ENCODE results near the gene RBMS2. TPM values are rescaled to one million over a fixed set of nuclear protein-coding genes. Genes with fewer than 3 reads are reported as not detected.
"Not testable (repeated sequence)": the region's sequence is repeated elsewhere in the genome, so short reads cannot be mapped to it uniquely, and the experiment has no call there.

The RBMS2 gene
- total RNA-seq, 8 experiments from 2014 or later, result 2.6 to 12.9 (median 6.0) TPM

DNA sequence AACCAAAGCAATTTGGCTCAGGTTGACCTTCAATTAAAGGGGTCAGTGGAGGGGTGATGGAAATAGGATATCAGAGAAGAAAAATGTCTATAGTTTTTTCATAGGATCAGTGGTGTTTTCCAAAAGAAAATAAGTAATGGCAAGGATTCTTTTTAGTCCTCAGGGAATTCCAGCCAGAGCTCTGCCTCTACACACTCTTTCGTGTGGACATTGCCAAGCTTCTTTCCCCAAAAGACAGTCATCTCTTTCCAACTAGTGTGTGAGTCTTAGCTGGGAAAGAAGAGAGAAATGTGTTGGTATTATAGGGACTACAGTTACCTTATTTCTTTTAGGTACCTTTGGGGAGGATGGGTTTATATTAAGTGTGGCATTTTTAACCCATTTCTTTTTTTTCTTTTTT is 46.5 kb downstream of the RBMS2 start:
- in situ Hi-C loops (cut with MboI; ENCODE audit: low pct_unique_long_range_greater_than_20kb in 2 of 9, low sequenced_read_pairs in 9 of 9, unreplicated experiment in 9 of 9), result no loop called here
- WGBS, 10 experiments, result 43 to 100% (median 94%) methylated on average over 1 of the region's 1 CpG; no CpG with 5 or more reads in 4 of the 10 experiments
- Histone ChIP-seq H3K4me3 (no peak overlapping the region), H3K27ac (no peak overlapping the region), H3K4me1 (replicated peaks in 1 of 2) (no peaks in the 10 kb centered on the region)
- ATAC-seq (replicated peaks in 6 of 8), result no peak

GRCh38 chr12:56571121-56571520 is 49.5 kb downstream of the RBMS2 start:
- peak in 1 of 8 experiments; percentile 21 for ATAC-seq (replicated peaks in 6 of 8)
- in situ Hi-C loops (cut with MboI; ENCODE audit: low pct_unique_long_range_greater_than_20kb in 2 of 9, low sequenced_read_pairs in 9 of 9, unreplicated experiment in 9 of 9), result loop anchor here in 1 of 9 experiments (10.0 kb wide), 1 partner anchor 56 kb away; no protein-coding TSS in a partner anchor
- WGBS, 10 experiments, result 10 to 60% (median 46%) methylated on average over 2 to 3 of the region's 4 CpGs; no CpG with 5 or more reads in 7 of the 10 experiments
- Histone ChIP-seq H3K27ac (no peak overlapping the region), H3K4me3 (no peak overlapping the region), H3K4me1 (replicated peaks in 1 of 2) (no peaks in the 10 kb centered on the region)

GRCh38 chr12:56572288-56572687 is 50.7 kb downstream of the RBMS2 start:
- no peaks in the 10 kb centered on the region for H3K4me1 ChIP-seq (replicated peaks in 1 of 2)
- no peak overlapping the region for H3K27ac ChIP-seq
- no peak for ATAC-seq (replicated peaks in 6 of 8)
- WGBS, 10 experiments, result 40 to 100% (median 100%) methylated on average over 1 of the region's 1 CpG; no CpG with 5 or more reads in 5 of the 10 experiments
- in situ Hi-C loops (cut with MboI; ENCODE audit: low pct_unique_long_range_greater_than_20kb in 2 of 9, low sequenced_read_pairs in 9 of 9, unreplicated experiment in 9 of 9), result loop anchor here in 1 of 9 experiments (10.0 kb wide), 1 partner anchor 57 kb away; no protein-coding TSS in a partner anchor
- H3K4me3 ChIP-seq, result no peak overlapping the region

GRCh38 chr12:56574210-56574609 is 52.6 kb downstream of the RBMS2 start:
- ATAC-seq (replicated peaks in 6 of 8), result no peak
- in situ Hi-C loops (cut with MboI; ENCODE audit: low pct_unique_long_range_greater_than_20kb in 2 of 9, low sequenced_read_pairs in 9 of 9, unreplicated experiment in 9 of 9), result loop anchor here in 1 of 9 experiments (10.0 kb wide), 1 partner anchor 59 kb away; no protein-coding TSS in a partner anchor
- WGBS, 10 experiments, result 6 to 86% (median 69%) methylated on average over 1 to 2 of the region's 2 CpGs; no CpG with 5 or more reads in 3 of the 10 experiments

DNA sequence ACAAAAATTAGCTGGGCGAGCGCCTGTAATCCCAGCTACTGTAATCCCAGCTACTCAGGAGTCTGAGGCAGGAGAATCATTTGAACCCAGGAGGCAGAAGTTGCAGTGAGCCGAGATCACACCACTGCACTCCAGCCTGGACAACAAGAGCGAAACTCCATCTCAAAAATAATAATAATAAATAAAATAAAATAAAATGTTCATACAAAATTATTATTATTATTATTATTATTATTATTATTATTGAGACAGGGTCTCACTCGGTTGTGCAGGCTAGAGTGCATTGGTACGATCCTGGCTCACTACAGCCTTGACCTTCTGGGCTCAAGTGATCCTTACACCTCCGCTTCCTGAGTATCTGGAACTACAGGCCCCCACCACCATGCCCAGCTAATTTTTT is 55.6 kb downstream of the RBMS2 start:
- WGBS, 10 experiments, result 60 to 100% (median 100%) methylated on average over 1 to 7 of the region's 7 CpGs
- in situ Hi-C loops (cut with MboI; ENCODE audit: low pct_unique_long_range_greater_than_20kb in 2 of 9, low sequenced_read_pairs in 9 of 9, unreplicated experiment in 9 of 9), result loop anchor here in 1 of 9 experiments (10.0 kb wide), 1 partner anchor 62 kb away; no protein-coding TSS in a partner anchor
- ATAC-seq (replicated peaks in 6 of 8); H3K4me1 ChIP-seq (replicated peaks in 1 of 2); H3K4me3 ChIP-seq; H3K27ac ChIP-seq: not testable (repeated sequence)

More at GRCh38 chr12:56574210-56574609, 52.6 kb downstream of the RBMS2 start:
- no peak overlapping the region for H3K27ac ChIP-seq
- H3K4me1 ChIP-seq (replicated peaks in 1 of 2), result no peaks in the 10 kb centered on the region
- H3K4me3 ChIP-seq, result no peak overlapping the region

GRCh38 chr12:56578983-56579546 is 57.4 kb downstream of the RBMS2 start:
- Histone ChIP-seq H3K4me3 (no peak overlapping the region), H3K27ac (no peak overlapping the region), H3K4me1 (replicated peaks in 1 of 2) (no peaks in the 10 kb centered on the region)
- in situ Hi-C loops (cut with MboI; ENCODE audit: low pct_unique_long_range_greater_than_20kb in 2 of 9, low sequenced_read_pairs in 9 of 9, unreplicated experiment in 9 of 9), result loop anchor here in 1 of 9 experiments (10.0 kb wide), 1 partner anchor 64 kb away; no protein-coding TSS in a partner anchor
- ATAC-seq (replicated peaks in 6 of 8), result no peak
- WGBS, 10 experiments, result 76 to 98% (median 90%) methylated on average over 1 to 9 of the region's 10 CpGs

DNA sequence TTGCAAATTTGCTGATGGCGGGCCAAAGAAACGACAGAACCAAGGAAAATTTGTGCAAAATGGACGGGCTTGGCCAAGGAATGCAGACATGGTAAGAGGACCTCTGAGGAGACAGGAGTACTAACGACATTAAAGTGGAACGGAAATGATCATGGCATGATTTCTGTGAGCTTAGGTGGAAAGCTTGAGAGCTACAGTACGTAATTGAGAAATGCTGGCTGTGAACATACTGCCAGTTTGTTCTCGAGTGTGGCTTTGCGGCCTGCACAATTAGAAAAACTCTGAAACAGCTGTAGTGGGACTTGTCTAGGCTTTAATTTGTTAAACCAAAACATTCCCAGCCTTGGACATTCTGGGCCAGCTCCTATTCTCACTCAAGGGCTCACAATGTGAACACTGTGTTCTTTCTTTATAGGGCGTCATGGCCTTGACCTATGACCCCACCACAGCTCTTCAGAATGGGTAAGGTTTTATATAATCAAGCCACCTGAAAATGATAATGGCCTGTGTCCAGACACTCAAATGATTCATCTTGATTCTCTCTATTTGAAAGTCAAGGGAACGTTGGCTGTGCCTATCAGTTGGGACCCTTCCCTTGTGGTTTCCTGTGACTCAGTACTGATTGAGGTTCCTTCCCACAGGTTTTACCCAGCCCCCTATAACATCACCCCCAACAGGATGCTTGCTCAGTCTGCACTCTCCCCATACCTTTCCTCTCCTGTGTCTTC is 60.0 kb downstream of the RBMS2 start:
- no peak overlapping the region for H3K27ac ChIP-seq

DNA sequence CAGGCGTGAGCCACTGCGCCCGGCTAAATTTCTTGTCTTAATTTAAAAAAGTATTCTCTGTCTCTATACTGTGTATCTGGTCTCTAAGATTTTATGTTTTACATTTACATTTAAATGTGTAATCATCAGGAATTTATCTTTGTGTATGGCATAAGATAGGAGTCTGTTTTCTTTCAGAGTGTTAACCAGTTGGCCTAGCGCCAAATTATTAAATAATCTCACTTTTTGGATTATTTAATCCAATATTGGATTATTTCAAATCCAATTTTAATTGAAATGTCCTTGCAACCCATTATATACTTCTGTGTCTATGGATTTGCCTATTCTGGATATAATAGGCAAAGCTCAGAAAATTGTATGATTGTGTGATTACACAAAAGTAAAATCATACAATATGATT is 63.5 kb downstream of the RBMS2 start:
- in situ Hi-C loops (cut with MboI; ENCODE audit: low pct_unique_long_range_greater_than_20kb in 2 of 9, low sequenced_read_pairs in 9 of 9, unreplicated experiment in 9 of 9), result no loop called here
- ATAC-seq (replicated peaks in 6 of 8), result no peak
- WGBS, 10 experiments, result 14 to 100% (median 91%) methylated on average over 1 to 4 of the region's 4 CpGs; no CpG with 5 or more reads in 2 of the 10 experiments
- no peak overlapping the region for H3K4me3 ChIP-seq
- H3K27ac ChIP-seq, result no peak overlapping the region
- no peaks in the 10 kb centered on the region for H3K4me1 ChIP-seq (replicated peaks in 1 of 2)

More for the DNA sequence above, 60.0 kb downstream of the RBMS2 start:
- in situ Hi-C loops (cut with MboI; ENCODE audit: low pct_unique_long_range_greater_than_20kb in 2 of 9, low sequenced_read_pairs in 9 of 9, unreplicated experiment in 9 of 9), result no loop called here
- ATAC-seq (replicated peaks in 6 of 8), result no peak
- Histone ChIP-seq H3K4me3 (no peak overlapping the region), H3K4me1 (replicated peaks in 1 of 2) (no peaks in the 10 kb centered on the region)
- WGBS, 10 experiments, result 56 to 100% (median 91%) methylated on average over 1 to 10 of the region's 10 CpGs

GRCh38 chr12:56589783-56590182 is 68.2 kb downstream of the RBMS2 start:
- no peak overlapping the region for H3K4me3 ChIP-seq
- in situ Hi-C loops (cut with MboI; ENCODE audit: low pct_unique_long_range_greater_than_20kb in 2 of 9, low sequenced_read_pairs in 9 of 9, unreplicated experiment in 9 of 9), result no loop called here
- no peaks in the 10 kb centered on the region for H3K4me1 ChIP-seq (replicated peaks in 1 of 2)
- WGBS, 10 experiments, result 92 to 100% (median 100%) methylated on average over 1 of the region's 1 CpG; no CpG with 5 or more reads in 6 of the 10 experiments
- no peak overlapping the region for H3K27ac ChIP-seq
- ATAC-seq (replicated peaks in 6 of 8), result peak in 2 of 8 experiments; percentile 13 to 49

- 0 to 90% (median 54%) methylated on average over 1 to 3 of the region's 3 CpGs; no CpG with 5 or more reads in 4 of the 10 experiments for WGBS, 10 experiments
- peak; percentile 30 to 66 (median 48) for ATAC-seq (replicated peaks in 6 of 8)
- in situ Hi-C loops (cut with MboI; ENCODE audit: low pct_unique_long_range_greater_than_20kb in 2 of 9, low sequenced_read_pairs in 9 of 9, unreplicated experiment in 9 of 9), result no loop called here
These were observed 68.7 kb downstream of the RBMS2 start for GRCh38 chr12:56590237-56590830.

GRCh38 chr12:56591126-56591525 is 69.5 kb downstream of the RBMS2 start:
- 40 to 100% (median 73%) methylated on average over 1 to 5 of the region's 5 CpGs; no CpG with 5 or more reads in 3 of the 10 experiments for WGBS, 10 experiments
- Histone ChIP-seq H3K4me3 (no peak overlapping the region), H3K4me1 (replicated peaks in 1 of 2) (no peaks in the 10 kb centered on the region), H3K27ac (no peak overlapping the region)
- in situ Hi-C loops (cut with MboI; ENCODE audit: low pct_unique_long_range_greater_than_20kb in 2 of 9, low sequenced_read_pairs in 9 of 9, unreplicated experiment in 9 of 9), result no loop called here
- no peak for ATAC-seq (replicated peaks in 6 of 8)

More at GRCh38 chr12:56590237-56590830, 68.7 kb downstream of the RBMS2 start:
- no peaks in the 10 kb centered on the region for H3K4me1 ChIP-seq (replicated peaks in 1 of 2)
- H3K4me3 ChIP-seq, result no peak overlapping the region
- no peak overlapping the region for H3K27ac ChIP-seq

DNA sequence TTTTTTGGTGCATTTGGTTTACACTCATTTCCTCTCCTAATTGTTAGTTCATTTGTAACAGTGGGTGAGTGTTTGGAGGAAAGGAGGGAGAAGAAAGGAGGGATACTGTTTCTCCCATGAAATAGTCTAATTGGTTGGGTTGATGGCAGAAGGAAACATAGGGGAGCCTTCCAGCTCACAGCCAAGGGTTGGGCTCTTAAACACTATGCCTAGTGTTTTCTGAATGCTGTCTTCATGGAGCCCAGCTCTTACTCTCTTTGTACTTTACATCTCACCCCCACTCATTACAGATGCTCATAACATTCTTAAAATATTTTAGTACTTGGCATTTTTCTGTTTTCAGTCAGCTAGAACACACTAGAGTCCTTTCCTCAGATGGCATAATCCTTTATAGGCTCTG is 70.3 kb downstream of the RBMS2 start:
- Histone ChIP-seq H3K4me3 (no peak overlapping the region), H3K4me1 (replicated peaks in 1 of 2) (no peaks in the 10 kb centered on the region), H3K27ac (no peak overlapping the region)
- ATAC-seq (replicated peaks in 6 of 8), result no peak
- in situ Hi-C loops (cut with MboI; ENCODE audit: low pct_unique_long_range_greater_than_20kb in 2 of 9, low sequenced_read_pairs in 9 of 9, unreplicated experiment in 9 of 9), result no loop called here

Measured in motor neuron (in vitro differentiated cells).